ENCODE data around the gene CACNB4. TPM values are rescaled to one million over a fixed set of nuclear protein-coding genes. Genes with fewer than 3 reads are reported as not detected.
A peak's percentile ranks its signal among the peaks of the same experiment; 100 is the strongest.

The CACNB4 gene
- total and polyA plus RNA-seq, 2 of the 4 experiments (the other 2 are of a cell fraction): 0.12 to 0.36 TPM

- Histone ChIP-seq H3K18ac (ENCODE audit: low read depth, low read length) (no peak overlapping the region), H2BK20ac (ENCODE audit: low read depth, low read length) (no peak overlapping the region), H3K4me3 (ENCODE audit: insufficient read depth, low read depth, low read length) (no peak overlapping the region), H3K36me3 (ENCODE audit: control insufficient read depth, insufficient read depth, low read length) (no peaks in the 10 kb centered on the region), H3K27ac (ENCODE audit: insufficient read depth, low read length) (no peak overlapping the region), H3K9me3 (ENCODE audit: control insufficient read depth, insufficient read depth, low read length) (no peaks in the 10 kb centered on the region), H2AK9ac (replicated peaks; ENCODE audit: low read depth, low read length, poor library complexity) (no peak overlapping the region), H4K20me1 (ENCODE audit: insufficient read depth, low read length) (no peaks in the 10 kb centered on the region), H3K56ac (ENCODE audit: extremely low read depth, insufficient read depth, low read length) (no peak overlapping the region), H2BK5ac (ENCODE audit: low read depth, low read length, poor library complexity, severe bottlenecking) (no peak overlapping the region), H3K27me3 (ENCODE audit: control insufficient read depth, insufficient read depth, low read length) (no peaks in the 10 kb centered on the region; the same call in none of the 2 replicates), H4K91ac (ENCODE audit: insufficient read depth, low read depth, low read length) (no peak overlapping the region), H4K5ac (ENCODE audit: low read depth, low read length) (no peak overlapping the region), H4K8ac (ENCODE audit: low read depth in 2 of 2, low read length in 2 of 2) (no peak overlapping the region), H3K79me1 (ENCODE audit: low read depth in 1 of 2, low read length in 2 of 2) (no peaks in the 10 kb centered on the region), H2BK120ac (ENCODE audit: low read depth, low read length) (no peak overlapping the region), H3K4me2 (ENCODE audit: low read depth, low read length) (no peak overlapping the region), H2AK5ac (ENCODE audit: low read depth, low read length) (no peak overlapping the region), H3K9me1 (ENCODE audit: insufficient read depth, low read length) (no peaks in the 10 kb centered on the region), H3K4me1 (ENCODE audit: control insufficient read depth, insufficient read depth, low read length) (no peaks in the 10 kb centered on the region), H2AFZ (replicated peaks; ENCODE audit: low read length, poor library complexity) (peak overlapping the region; percentile 76), H3K4ac (ENCODE audit: low read depth, low read length) (no peak overlapping the region), H3K23ac (ENCODE audit: low read depth, low read length) (no peak overlapping the region), H3K9ac (ENCODE audit: low read depth, low read length) (no peak overlapping the region), H2BK15ac (ENCODE audit: low read depth, low read length) (no peak overlapping the region), H3K14ac (replicated peaks; ENCODE audit: low read depth, low read length) (no peak overlapping the region)
- no peak for DNase-seq
- in situ Hi-C loops (cut with MboI; ENCODE audit: low sequenced_read_pairs) (no loop called here), dilution Hi-C loops (cut with HindIII; ENCODE audit: low sequenced_read_pairs, unreplicated experiment) (no loop called here), intact Hi-C loops (cut with micrococcal nuclease) (no loop called here)
- ChIA-PET CTCF (no interaction called here), POLR2A (ENCODE audit: unreplicated experiment) (no interaction called here)
- no CpG with 5 or more reads among the region's 8 CpGs for WGBS, 2 experiments (ENCODE audit: extremely low coverage in 2 of 2, insufficient read length in 1 of 2)
- BruUV-seq (replicated peaks): no TSS peak
- no peak for ATAC-seq (ENCODE audit: low read depth)
- no peak for TF ChIP-seq NFE2L2 (IDR thresholded peaks at IDR 0.05; ENCODE audit: low read depth, low read length)
- no peak for TF ChIP-seq RCOR1 (IDR thresholded peaks at IDR 0.05; ENCODE audit: insufficient replicate concordance, low read length)
- no peak for TF ChIP-seq MAFK (IDR thresholded peaks at IDR 0.05; ENCODE audit: low read depth, low read length)
- no peak for TF ChIP-seq CEBPB (IDR thresholded peaks at IDR 0.05; ENCODE audit: low read depth, low read length)
- TF ChIP-seq CTCF (conservative IDR thresholded peaks at IDR 0.05; ENCODE audit: low read depth, low read length): no peak
- no peak for TF ChIP-seq RFX5 (IDR thresholded peaks at IDR 0.05; ENCODE audit: low read depth, low read length)
- TF ChIP-seq POLR2A (IDR thresholded peaks at IDR 0.05; ENCODE audit: low read depth, low read length): no peak
- TF ChIP-seq ELK1 (IDR thresholded peaks at IDR 0.05; ENCODE audit: borderline replicate concordance, low read depth, low read length): no peak
- TF ChIP-seq SMC3 (IDR thresholded peaks at IDR 0.05; ENCODE audit: low read depth, low read length): no peak
- TF ChIP-seq BHLHE40 (IDR thresholded peaks at IDR 0.05; ENCODE audit: low read depth, low read length): no peak
- no peak for TF ChIP-seq MAZ (IDR thresholded peaks at IDR 0.05; ENCODE audit: borderline replicate concordance, low read depth, low read length)
Observed at GRCh38 chr2:151973013-151973900, 125.6 kb downstream of the CACNB4 start.
